ENCODE results near the gene ACOX2.

ACOX2 gene

DNA sequence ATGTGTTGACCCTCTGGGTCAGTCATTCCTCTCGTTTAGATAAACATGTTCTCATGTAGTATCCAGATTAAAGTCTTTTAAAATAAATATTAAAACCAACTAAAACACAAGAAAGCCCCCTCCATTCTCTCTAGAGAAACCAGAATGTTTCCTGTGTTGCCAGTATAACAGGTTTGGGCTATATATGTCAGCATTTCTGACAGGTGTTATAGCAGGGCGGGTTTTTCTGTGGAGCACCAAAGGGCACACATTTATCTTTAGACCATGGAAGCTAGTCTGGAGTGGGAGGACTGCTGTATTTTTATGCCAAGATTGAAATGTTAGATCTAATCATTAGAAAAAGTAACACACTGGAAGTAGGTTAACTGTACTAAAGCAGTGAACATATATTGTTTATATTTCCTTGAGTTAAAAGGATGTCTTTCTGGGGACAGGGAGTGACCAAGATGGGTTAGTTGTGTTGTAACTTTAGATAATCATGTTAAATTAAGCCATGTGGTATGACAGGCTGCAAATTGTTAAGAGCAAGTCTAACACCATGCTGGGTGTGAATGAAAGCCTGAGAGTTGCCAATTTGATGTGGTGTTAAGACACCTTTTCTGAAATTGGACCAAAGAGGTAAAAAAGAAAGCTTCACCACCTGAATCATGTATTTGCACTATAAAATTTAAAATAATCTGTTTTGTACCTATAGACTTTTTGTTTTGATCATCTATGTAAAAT is 29.5 kb downstream of the ACOX2 start:
- DNase-seq (ENCODE audit: low spot score in 2 of 2), result no peak
- Mint-ChIP-seq H3K36me3 (peaks cover 6% of the 10 kb centered on the region), H3K4me1 (no peaks in the 10 kb centered on the region), H3K4me3 (no peak overlapping the region), H3K9me3 (no peaks in the 10 kb centered on the region), H3K27ac (no peak overlapping the region)
- ATAC-seq, result no peak

DNA sequence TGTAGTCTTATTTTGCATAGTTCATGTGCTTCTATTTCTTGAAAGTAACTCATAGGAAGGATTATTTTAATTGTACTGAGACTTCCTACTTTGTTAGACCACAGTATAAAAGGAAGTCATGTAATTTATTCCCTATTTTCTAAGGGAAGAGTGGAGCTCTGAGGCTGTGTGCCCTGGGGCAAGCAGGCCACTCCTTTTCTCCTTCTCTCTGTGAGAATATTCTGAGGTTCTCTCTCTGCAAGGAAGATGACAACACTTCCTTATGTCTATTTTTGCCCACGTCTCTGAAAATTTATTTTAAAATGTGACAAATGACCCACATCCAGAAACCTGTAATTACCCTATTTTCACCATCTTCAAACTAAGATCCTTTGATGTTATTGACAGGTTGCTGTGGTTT is 34.1 kb downstream of the ACOX2 start:
- H3K4me3 Mint-ChIP-seq, result no peak overlapping the region
- DNase-seq (ENCODE audit: low spot score in 2 of 2), result no peak
- H3K36me3 Mint-ChIP-seq, result peaks cover 40% of the 10 kb centered on the region
- H3K9me3 Mint-ChIP-seq, result no peaks in the 10 kb centered on the region
- no peak overlapping the region for H3K27ac Mint-ChIP-seq
- ATAC-seq, result no peak
- peaks cover 6% of the 10 kb centered on the region for H3K4me1 Mint-ChIP-seq

GRCh38 chr3:58497097-58497496 is 39.9 kb downstream of the ACOX2 start:
- ATAC-seq, result no peak
- H3K4me3 Mint-ChIP-seq, result no peak overlapping the region
- no peaks in the 10 kb centered on the region for H3K9me3 Mint-ChIP-seq
- H3K27ac Mint-ChIP-seq, result no peak overlapping the region
- H3K4me1 Mint-ChIP-seq, result peaks cover 37% of the 10 kb centered on the region
- H3K36me3 Mint-ChIP-seq, result peaks cover 33% of the 10 kb centered on the region
- DNase-seq (ENCODE audit: low spot score in 2 of 2), result no peak

- H3K27ac Mint-ChIP-seq, result no peak overlapping the region
Measured at GRCh38 chr3:58496206-58496857, 40.7 kb downstream of the ACOX2 start.

GRCh38 chr3:58495101-58495500 is 41.9 kb downstream of the ACOX2 start:
- Mint-ChIP-seq H3K36me3 (peaks cover 14% of the 10 kb centered on the region), H3K4me3 (no peak overlapping the region), H3K27ac (no peak overlapping the region), H3K4me1 (peaks cover 45% of the 10 kb centered on the region), H3K9me3 (no peaks in the 10 kb centered on the region)
- no peak for ATAC-seq
- no peak for DNase-seq (ENCODE audit: low spot score in 2 of 2)

More at GRCh38 chr3:58496206-58496857, 40.7 kb downstream of the ACOX2 start:
- H3K4me1 Mint-ChIP-seq, result peaks cover 41% of the 10 kb centered on the region
- H3K9me3 Mint-ChIP-seq, result no peaks in the 10 kb centered on the region
- H3K4me3 Mint-ChIP-seq, result no peak overlapping the region
- H3K36me3 Mint-ChIP-seq, result peaks cover 26% of the 10 kb centered on the region
- DNase-seq (ENCODE audit: low spot score in 2 of 2), result no peak
- ATAC-seq, result no peak

- DNase-seq (ENCODE audit: low spot score in 2 of 2) (no peak), ATAC-seq (no peak)
- peaks cover 45% of the 10 kb centered on the region for H3K4me1 Mint-ChIP-seq
- H3K36me3 Mint-ChIP-seq, result peaks cover 4% of the 10 kb centered on the region
- H3K4me3 Mint-ChIP-seq, result peak overlapping the region; percentile 85
- no peak overlapping the region for H3K27ac Mint-ChIP-seq
- no peaks in the 10 kb centered on the region for H3K9me3 Mint-ChIP-seq
Measured at GRCh38 chr3:58494107-58494506, 42.9 kb downstream of the ACOX2 start.

GRCh38 chr3:58492494-58492905 is 44.5 kb downstream of the ACOX2 start:
- Mint-ChIP-seq H3K4me1 (peaks cover 52% of the 10 kb centered on the region), H3K4me3 (peak overlapping the region; percentile 85), H3K9me3 (no peaks in the 10 kb centered on the region), H3K27ac (peak overlapping the region; percentile 91), H3K36me3 (no peaks in the 10 kb centered on the region)
- DNase-seq (ENCODE audit: low spot score in 2 of 2) (no peak), ATAC-seq (no peak)

GRCh38 chr3:58491506-58492402 is 45.2 kb downstream of the ACOX2 start, which contains the start of gene KCTD6:
TSS of gene KCTD6 (plus strand) at chr3:58492096. CDS start at chr3:58498756, 6,660 bp downstream.
- Mint-ChIP-seq H3K9me3 (no peaks in the 10 kb centered on the region), H3K27ac (peak within 1 kb of the TSS; percentile 91), H3K36me3 (no peaks in the 10 kb centered on the region), H3K4me1 (peaks cover 53% of the 10 kb centered on the region), H3K4me3 (peak within 1 kb of the TSS; percentile 85)
- DNase-seq (ENCODE audit: low spot score in 2 of 2) (peak; percentile 94), ATAC-seq (peak; percentile 94)

- peak in 1 of 2 donors; percentile 54 for DNase-seq (ENCODE audit: low spot score in 2 of 2)
- Mint-ChIP-seq H3K36me3 (no peaks in the 10 kb centered on the region), H3K4me1 (peaks cover 56% of the 10 kb centered on the region), H3K4me3 (peak overlapping the region; percentile 85), H3K9me3 (no peaks in the 10 kb centered on the region), H3K27ac (peak overlapping the region; percentile 27)
- no peak for ATAC-seq
Measured at GRCh38 chr3:58490860-58491501, 46.0 kb downstream of the ACOX2 start.

DNA sequence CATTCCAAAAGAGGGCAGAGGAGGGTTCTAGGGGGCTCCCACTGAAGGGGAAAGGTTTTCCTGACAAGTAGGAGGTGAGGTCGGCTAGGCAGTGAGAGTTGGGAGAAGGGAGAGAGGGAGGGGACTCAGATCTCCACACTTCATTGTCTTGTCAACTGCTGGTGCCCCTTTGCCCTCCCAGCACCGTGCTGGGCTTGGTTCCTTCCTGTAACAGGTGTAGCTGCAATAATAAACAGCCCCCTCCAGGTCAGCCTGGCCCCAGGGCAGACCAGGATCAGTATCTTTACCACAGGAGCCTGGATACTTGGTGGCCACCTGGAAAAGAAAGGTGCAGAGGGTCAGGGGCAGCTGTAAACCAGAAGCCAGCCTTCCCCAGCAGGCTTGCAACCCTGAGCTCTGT is 48.0 kb downstream of the ACOX2 start:
- Mint-ChIP-seq H3K36me3 (no peaks in the 10 kb centered on the region), H3K27ac (no peak overlapping the region), H3K9me3 (no peaks in the 10 kb centered on the region), H3K4me1 (peaks cover 50% of the 10 kb centered on the region), H3K4me3 (no peak overlapping the region)
- ATAC-seq (no peak), DNase-seq (ENCODE audit: low spot score in 2 of 2) (no peak)

- DNase-seq (ENCODE audit: low spot score in 2 of 2) (no peak), ATAC-seq (peak; percentile 27)
- Mint-ChIP-seq H3K36me3 (no peaks in the 10 kb centered on the region), H3K27ac (peak overlapping the region; percentile 27), H3K9me3 (no peaks in the 10 kb centered on the region), H3K4me1 (peaks cover 35% of the 10 kb centered on the region), H3K4me3 (peak overlapping the region; percentile 51)
Measured at GRCh38 chr3:58487140-58487886, 49.7 kb downstream of the ACOX2 start.

DNA sequence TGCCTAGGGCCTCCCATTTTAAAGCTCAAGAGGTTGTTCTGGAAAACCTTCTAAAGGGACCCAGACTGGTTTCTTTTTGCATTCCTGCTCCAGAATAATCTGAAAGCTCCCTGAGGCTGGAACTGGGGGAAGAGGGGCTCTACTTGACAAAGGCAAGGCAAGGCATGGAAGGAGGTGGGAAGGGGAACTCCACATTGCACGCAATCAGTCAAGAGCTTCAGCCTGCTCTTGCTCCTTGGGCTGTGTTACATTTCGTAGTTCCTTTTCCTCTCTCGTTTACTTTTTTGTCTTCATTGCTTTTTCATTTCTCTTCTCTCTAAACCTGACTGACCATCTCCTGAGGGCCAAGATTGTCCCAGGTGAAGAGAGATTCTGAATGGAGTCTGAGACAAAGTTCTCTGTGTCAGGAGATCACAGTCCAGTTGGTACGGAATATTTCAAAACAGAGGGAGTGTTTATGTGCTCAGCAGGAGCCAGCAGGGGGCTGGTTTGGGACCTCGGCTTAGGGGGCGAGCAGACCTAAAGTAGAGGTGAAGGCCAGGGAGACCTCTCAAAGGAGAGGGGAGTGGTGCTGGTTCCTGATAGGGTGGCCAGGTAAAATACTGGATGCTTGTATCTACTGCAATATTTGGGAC is 51.1 kb downstream of the ACOX2 start:
- DNase-seq (ENCODE audit: low spot score in 2 of 2) (no peak), ATAC-seq (no peak)
- no peak overlapping the region for H3K4me3 Mint-ChIP-seq
- H3K4me1 Mint-ChIP-seq, result peaks cover 28% of the 10 kb centered on the region
- H3K36me3 Mint-ChIP-seq, result no peaks in the 10 kb centered on the region
- H3K27ac Mint-ChIP-seq, result peak overlapping the region; percentile 27
- no peaks in the 10 kb centered on the region for H3K9me3 Mint-ChIP-seq

GRCh38 chr3:58484722-58485069 is 52.3 kb downstream of the ACOX2 start:
- no peak overlapping the region for H3K27ac Mint-ChIP-seq
- DNase-seq (ENCODE audit: low spot score in 2 of 2) (no peak), ATAC-seq (no peak)
- H3K36me3 Mint-ChIP-seq, result no peaks in the 10 kb centered on the region
- peaks cover 28% of the 10 kb centered on the region for H3K4me1 Mint-ChIP-seq
- no peaks in the 10 kb centered on the region for H3K9me3 Mint-ChIP-seq
- H3K4me3 Mint-ChIP-seq, result no peak overlapping the region

GRCh38 chr3:58484045-58484721 is 52.8 kb downstream of the ACOX2 start:
- H3K4me3 Mint-ChIP-seq, result no peak overlapping the region
- peaks cover 28% of the 10 kb centered on the region for H3K4me1 Mint-ChIP-seq
- no peaks in the 10 kb centered on the region for H3K36me3 Mint-ChIP-seq
- no peak overlapping the region for H3K27ac Mint-ChIP-seq
- no peak for DNase-seq (ENCODE audit: low spot score in 2 of 2)
- no peaks in the 10 kb centered on the region for H3K9me3 Mint-ChIP-seq
- ATAC-seq, result no peak
